ENCODE results near the gene DUSP1.

GRCh38 chr5:172797771-172798191, 26.8 kb upstream of the DUSP1 start:
- TF ChIP-seq CTCF (IDR thresholded peaks at IDR 0.05) = no peak
- no peak for TF ChIP-seq POLR2A (IDR thresholded peaks at IDR 0.05)

All from vagina (tissue), 2 donors.